Endothelial cell of umbilical vein (primary cell): Measurements from ENCODE around the gene CWC25. TPM values are rescaled to one million over a fixed set of nuclear protein-coding genes. Genes with fewer than 3 reads are reported as not detected.

Source experiments
- BruUV-seq: library from RNA; stranded (reverse); fragments of 400-500 nt; replicated peaks from 2 replicates; lab custom pipeline; 2021; lab: Mats Ljungman, UMichigan
- CTCF ChIA-PET: fragments of 300-600, 350-600 bp; sonication (Branson Sonifier 250); formaldehyde crosslinking; loops from one replicate; lab custom pipeline; 2021; ENCODE audit warnings: antibody characterized with exemption, inconsistent platforms; lab: Charles Lee
- POLR2A ChIA-PET: fragments of 300-600, 350-600 bp; sonication (Branson Sonifier 250); formaldehyde crosslinking; loops from one replicate; lab custom pipeline; 2021; ENCODE audit warnings: antibody characterized with exemption, inconsistent platforms; lab: Charles Lee
- DNase-seq: peaks from one replicate; pipeline ENCODE4 v3.0.0-alpha.2; 2011; ENCODE audit warnings: low read depth, low spot score
- FAIRE-seq: peaks from 2 replicates; lab custom pipeline; 2011; peaks lifted over from hg19 to GRCh38; lab: Jason Lieb, UNC
- H2AFZ ChIP-seq: 2 replicates; pipeline ENCODE4 v1.6.0; 2012; ENCODE audit warnings: low read depth, low read length, control low read depth, inconsistent platforms
- H3K27ac ChIP-seq: 2 replicates; pipeline ENCODE4 v1.5.1; 2011; ENCODE audit warnings: low read depth, mild to moderate bottlenecking, control low read depth, low read length, moderate library complexity; ENCODE audit not compliant: insufficient read depth
- H3K27me3 ChIP-seq, 2 experiments: 2 replicates each; pipeline versions ENCODE4 v1.6.0 to v1.6.1; 2011; ENCODE audit warnings: low read length in 2 of 2, mixed read lengths in 1 of 2; ENCODE audit not compliant: control insufficient read depth in 2 of 2, insufficient read depth in 2 of 2
- H3K36me3 ChIP-seq, 2 experiments: 2 replicates in 1 of 2; 3 replicates in 1 of 2; pipeline ENCODE4 v1.5.1; 2011; ENCODE audit warnings: low read length in 2 of 2, mild to moderate bottlenecking in 1 of 2, moderate library complexity in 1 of 2; ENCODE audit not compliant: control insufficient read depth in 2 of 2, insufficient read depth in 2 of 2; ENCODE audit errors: extremely low read depth in 1 of 2
- H3K4me1 ChIP-seq: 3 replicates; pipeline ENCODE4 v1.5.1; 2011; ENCODE audit warnings: mild to moderate bottlenecking, low read length; ENCODE audit not compliant: control insufficient read depth, insufficient read depth; ENCODE audit errors: extremely low read depth
- H3K4me2 ChIP-seq: 2 replicates; pipeline ENCODE4 v1.6.1; 2011; ENCODE audit warnings: low read length, control low read depth, mixed read lengths; ENCODE audit not compliant: insufficient read depth
- H3K4me3 ChIP-seq, 3 experiments: fragments of 200-600 bp in 1 of 3; sonication (generic), shearing (Covaris generic) in 1 of 3; replicated peaks in 1 of 3; 2 replicates each; pipeline ENCODE4 v1.5.1; 2011 to 2016; ENCODE audit warnings: control low read depth in 3 of 3, low read length in 3 of 3, mild to moderate bottlenecking in 2 of 3, inconsistent platforms in 1 of 3, low read depth in 1 of 3, moderate library complexity in 1 of 3; ENCODE audit not compliant: insufficient read depth in 1 of 3
- H3K79me2 ChIP-seq: 2 replicates; pipeline ENCODE4 v1.6.0; 2012; ENCODE audit warnings: low read length, inconsistent platforms; ENCODE audit not compliant: control insufficient read depth, insufficient read depth
- H3K9ac ChIP-seq: replicated peaks from 2 replicates; pipeline ENCODE3; 2011; ENCODE audit warnings: low read length, control low read depth; ENCODE audit not compliant: insufficient read depth; ENCODE audit errors: extremely low read depth
- H3K9me1 ChIP-seq: replicated peaks from 3 replicates; pipeline ENCODE4 v1.6.0; 2011; ENCODE audit warnings: mild to moderate bottlenecking, low read length; ENCODE audit not compliant: control insufficient read depth, insufficient read depth; ENCODE audit errors: extremely low read depth
- H3K9me3 ChIP-seq: replicated peaks from 2 replicates; pipeline ENCODE4 v1.5.1; 2012; ENCODE audit warnings: low read length, inconsistent platforms; ENCODE audit not compliant: control insufficient read depth, insufficient read depth
- H4K20me1 ChIP-seq: replicated peaks from 2 replicates; pipeline ENCODE3; 2011; ENCODE audit warnings: mild to moderate bottlenecking, low read length; ENCODE audit not compliant: control insufficient read depth, insufficient read depth; ENCODE audit errors: extremely low read depth
- EZH2 ChIP-seq: IDR thresholded peaks from 2 replicates; pipeline ENCODE4 v1.6.1; 2012; ENCODE audit warnings: borderline replicate concordance, low read depth, mild to moderate bottlenecking, moderate library complexity, low read length, inconsistent platforms; ENCODE audit not compliant: severe bottlenecking
- FOS ChIP-seq: IDR thresholded peaks from 2 replicates; pipeline ENCODE4 v1.6.1; 2011; ENCODE audit warnings: mild to moderate bottlenecking, low read length, moderate library complexity, borderline replicate concordance; ENCODE audit not compliant: insufficient read depth
- GATA2 ChIP-seq: IDR thresholded peaks from 2 replicates; pipeline ENCODE4 v1.7.0; 2011; ENCODE audit warnings: low read depth, mild to moderate bottlenecking, moderate library complexity, mixed read lengths, low read length; ENCODE audit not compliant: insufficient read length, insufficient read depth
- JUN ChIP-seq: IDR thresholded peaks from 2 replicates; pipeline ENCODE4 v1.6.1; 2011; ENCODE audit warnings: borderline replicate concordance, low read depth; ENCODE audit not compliant: insufficient read length, insufficient read depth
- MYC ChIP-seq: IDR thresholded peaks from one replicate; pipeline ENCODE4 v1.6.1; 2011; ENCODE audit warnings: mild to moderate bottlenecking, low read depth, low read length
- POLR2A ChIP-seq: IDR thresholded peaks from 2 replicates; pipeline ENCODE4 v1.6.1; 2012; ENCODE audit warnings: low read depth, mild to moderate bottlenecking, control low read depth, low read length
- POLR2AphosphoS5 ChIP-seq: IDR thresholded peaks from 2 replicates; pipeline ENCODE4 v1.6.1; 2012; ENCODE audit warnings: low read depth, mild to moderate bottlenecking, control low read depth, low read length, moderate library complexity; ENCODE audit not compliant: insufficient read depth
- dilution Hi-C: fragments of 300-500 bp; cut with MboI; formaldehyde crosslinking; loops from one replicate; pipeline ENCODE4 v1.15.0; 2019; ENCODE audit warnings: low sequenced_read_pairs; ENCODE audit not compliant: extremely low pct_ligation_motif_present
- intact Hi-C: fragments of 100-400 bp; cut with micrococcal nuclease; formaldehyde crosslinking; loops from one replicate; pipeline ENCODE4 v1.10.0; 2022
- polyA plus RNA-seq, 4 experiments: library from polyadenylated mRNA; depleted of rRNA in 3 of 4; stranded (reverse) in 3 of 4; unstranded in 1 of 4; fragments of >200 nt; gene quantifications; 2 replicates each; pipeline versions ENCODE4 v1.2.1 to v1.2.3, GENCODE V29; 2011 to 2012; ENCODE audit warnings: missing spikeins in 1 of 4
- total RNA-seq: library from RNA; stranded (reverse); gene quantifications from 2 replicates; pipeline ENCODE4 v1.2.3, GENCODE V29; 2021
- TF ChIP-seq, protein P1 (sequence below): IDR thresholded peaks from 2 replicates; pipeline ENCODE4 v1.6.1; 2011; ENCODE audit not compliant: insufficient read depth, insufficient read length
- TF ChIP-seq, protein P2 (sequence below), 2 donors: IDR thresholded peaks; 1 replicate in 1 of 2; 2 replicates in 1 of 2; pipeline ENCODE4 v1.5.1; 2011; ENCODE audit warnings: low read length in 2 of 2, mild to moderate bottlenecking in 2 of 2, moderate library complexity in 2 of 2, control low read depth in 1 of 2, inconsistent platforms in 1 of 2, low read depth in 1 of 2; ENCODE audit not compliant: insufficient read depth in 1 of 2; ENCODE audit errors: extremely low read depth in 1 of 2

The CWC25 gene
- total and polyA plus RNA-seq, 2 donors (not counting 3 experiments of a cell fraction or from before 2014, with no cell fraction given): 13.8 to 20.0 TPM

DNA sequence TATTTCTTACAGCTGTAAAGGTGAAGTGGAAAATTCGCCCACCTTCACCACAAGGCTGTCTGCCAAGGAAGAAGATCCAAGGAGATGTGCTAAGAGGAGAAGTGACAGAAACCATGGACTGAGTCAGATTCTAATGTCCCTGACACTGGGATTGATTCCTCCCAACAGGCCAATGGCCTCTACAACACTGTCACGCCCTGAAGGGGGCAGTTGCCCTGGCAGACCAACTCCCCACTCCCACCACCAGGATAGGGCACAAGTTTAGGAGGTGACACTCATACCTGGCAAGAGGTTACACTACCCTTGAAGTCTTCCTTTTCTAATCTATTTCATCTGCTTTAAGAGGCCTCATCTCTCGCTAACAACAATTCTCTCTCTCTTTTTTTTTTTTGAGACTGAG, 41.9 kb downstream of the CWC25 start:
- no peak overlapping the region for H3K4me2 ChIP-seq
- H4K20me1 ChIP-seq: no peaks in the 10 kb centered on the region
- H3K27ac ChIP-seq: no peak overlapping the region
- no peak overlapping the region for H3K4me3 ChIP-seq
- FAIRE-seq: no peak
- DNase-seq: no peak
- dilution Hi-C loops (no loop called here), intact Hi-C loops (no loop called here)
- no peaks in the 10 kb centered on the region for H3K9me3 ChIP-seq
- no TSS peak for BruUV-seq
- H3K4me1 ChIP-seq: no peaks in the 10 kb centered on the region
- H3K9ac ChIP-seq: no peak overlapping the region
- no peaks in the 10 kb centered on the region for H3K9me1 ChIP-seq
- TF ChIP-seq, protein P1, sequence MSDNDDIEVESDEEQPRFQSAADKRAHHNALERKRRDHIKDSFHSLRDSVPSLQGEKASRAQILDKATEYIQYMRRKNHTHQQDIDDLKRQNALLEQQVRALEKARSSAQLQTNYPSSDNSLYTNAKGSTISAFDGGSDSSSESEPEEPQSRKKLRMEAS: no peak
- no peak for TF ChIP-seq JUN
- no peak for TF ChIP-seq FOS
- H3K79me2 ChIP-seq: no peaks in the 10 kb centered on the region
- CTCF ChIA-PET: no interaction called here
- no peaks in the 10 kb centered on the region for H3K27me3 ChIP-seq
- H3K36me3 ChIP-seq: peaks cover 32 to 60% of the 10 kb centered on the region in 2 experiments
- no peak overlapping the region for H2AFZ ChIP-seq
- POLR2A ChIA-PET: no interaction called here

DNA sequence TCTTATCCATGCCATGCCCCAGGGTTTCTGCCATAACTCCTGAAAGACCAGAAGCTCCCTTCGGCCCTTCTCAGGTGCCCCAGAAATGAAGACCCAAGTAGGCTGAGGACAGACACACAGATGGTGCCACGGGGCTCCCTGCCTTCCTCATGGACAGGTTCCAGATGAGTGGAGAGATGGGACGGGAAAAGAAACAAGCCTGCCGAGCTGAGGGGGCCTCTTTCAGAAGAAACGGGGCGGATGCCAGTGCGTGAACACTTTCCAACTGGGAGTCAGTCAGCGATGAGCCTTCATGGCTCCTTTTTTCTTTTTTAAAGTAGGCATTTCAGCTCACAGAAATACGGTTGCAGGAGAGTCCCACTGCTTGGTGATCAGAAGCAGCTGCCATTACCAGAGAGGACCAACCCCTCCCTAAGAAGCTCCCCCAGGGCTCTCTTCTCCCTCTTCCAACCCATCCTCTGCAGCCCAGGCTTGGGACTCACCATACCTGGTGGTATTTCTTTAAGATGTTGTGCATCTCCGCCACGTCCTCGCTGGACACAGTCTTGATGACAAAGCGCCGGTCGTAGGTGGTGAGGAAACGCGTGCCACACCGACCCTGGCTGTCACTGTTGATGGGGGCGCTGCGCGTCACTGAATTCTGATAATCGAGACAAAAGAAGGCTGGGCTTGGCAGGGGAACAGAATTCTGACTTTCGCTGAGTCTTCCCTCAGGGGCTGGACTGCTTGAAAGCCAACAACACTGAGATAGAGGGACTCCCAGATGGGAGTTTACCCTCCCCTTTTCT, 45.0 kb downstream of the CWC25 start:
- no peak overlapping the region for H3K9ac ChIP-seq
- peaks cover 32 to 65% of the 10 kb centered on the region in 2 experiments for H3K36me3 ChIP-seq
- DNase-seq (no peak), FAIRE-seq (no peak)
- H3K9me3 ChIP-seq: no peaks in the 10 kb centered on the region
- dilution Hi-C loops (no loop called here), intact Hi-C loops (no loop called here)
- no peaks in the 10 kb centered on the region for H3K4me1 ChIP-seq
- no peak overlapping the region for H3K27ac ChIP-seq
- no peak overlapping the region for H3K4me2 ChIP-seq
- no peak overlapping the region for H2AFZ ChIP-seq
- no peaks in the 10 kb centered on the region for H3K9me1 ChIP-seq
- no TSS peak for BruUV-seq
- ChIA-PET POLR2A (no interaction called here), CTCF (no interaction called here)
- no peak overlapping the region for H3K4me3 ChIP-seq
- H4K20me1 ChIP-seq: no peaks in the 10 kb centered on the region
- TF ChIP-seq, protein P1: no peak
- TF ChIP-seq EZH2: no peak
- TF ChIP-seq JUN: no peak
- no peak for TF ChIP-seq GATA2
- no peak for TF ChIP-seq FOS
- TF ChIP-seq MYC: no peak
- no peak for TF ChIP-seq POLR2A
- TF ChIP-seq POLR2AphosphoS5: no peak
- TF ChIP-seq, protein P2, sequence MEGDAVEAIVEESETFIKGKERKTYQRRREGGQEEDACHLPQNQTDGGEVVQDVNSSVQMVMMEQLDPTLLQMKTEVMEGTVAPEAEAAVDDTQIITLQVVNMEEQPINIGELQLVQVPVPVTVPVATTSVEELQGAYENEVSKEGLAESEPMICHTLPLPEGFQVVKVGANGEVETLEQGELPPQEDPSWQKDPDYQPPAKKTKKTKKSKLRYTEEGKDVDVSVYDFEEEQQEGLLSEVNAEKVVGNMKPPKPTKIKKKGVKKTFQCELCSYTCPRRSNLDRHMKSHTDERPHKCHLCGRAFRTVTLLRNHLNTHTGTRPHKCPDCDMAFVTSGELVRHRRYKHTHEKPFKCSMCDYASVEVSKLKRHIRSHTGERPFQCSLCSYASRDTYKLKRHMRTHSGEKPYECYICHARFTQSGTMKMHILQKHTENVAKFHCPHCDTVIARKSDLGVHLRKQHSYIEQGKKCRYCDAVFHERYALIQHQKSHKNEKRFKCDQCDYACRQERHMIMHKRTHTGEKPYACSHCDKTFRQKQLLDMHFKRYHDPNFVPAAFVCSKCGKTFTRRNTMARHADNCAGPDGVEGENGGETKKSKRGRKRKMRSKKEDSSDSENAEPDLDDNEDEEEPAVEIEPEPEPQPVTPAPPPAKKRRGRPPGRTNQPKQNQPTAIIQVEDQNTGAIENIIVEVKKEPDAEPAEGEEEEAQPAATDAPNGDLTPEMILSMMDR (IDR thresholded peaks at IDR 0.05; ENCODE audit: extremely low read depth in 1 of 2, insufficient read depth in 1 of 2, low read depth in 1 of 2, low read length in 2 of 2): no peak
- H3K79me2 ChIP-seq: no peaks in the 10 kb centered on the region
- H3K27me3 ChIP-seq: no peaks in the 10 kb centered on the region
